COLO668 (cell line): Measurements from ENCODE around the gene OR6Q1.
A peak's percentile ranks its signal among the peaks of the same experiment; 100 is the strongest.

Experiments used
- DNase-seq: peaks from one replicate; lab custom pipeline; 2025; ENCODE audit not compliant: unreplicated experiment; lab: John Stamatoyannopoulos, UW

OR6Q1 gene

GRCh38 chr11:58057481-58057880, 26.7 kb downstream of the OR6Q1 start:
- DNase-seq: no peak

- peak; percentile 67 for DNase-seq
Observed at GRCh38 chr11:58058276-58059006, 27.7 kb downstream of the OR6Q1 start.

- DNase-seq: no peak
Observed at GRCh38 chr11:58059007-58059350, 28.2 kb downstream of the OR6Q1 start.

GRCh38 chr11:58060535-58060934, 29.8 kb downstream of the OR6Q1 start:
- DNase-seq: no peak

- DNase-seq: no peak
Observed at GRCh38 chr11:58060939-58061672, 30.4 kb downstream of the OR6Q1 start.

GRCh38 chr11:58061813-58062212, 31.1 kb downstream of the OR6Q1 start:
- DNase-seq: no peak

- DNase-seq: no peak
Observed at GRCh38 chr11:58067685-58068084, 36.9 kb downstream of the OR6Q1 start.

GRCh38 chr11:58068655-58069054, 37.9 kb downstream of the OR6Q1 start:
- no peak for DNase-seq

GRCh38 chr11:58070585-58070984, 39.8 kb downstream of the OR6Q1 start:
- no peak for DNase-seq

GRCh38 chr11:58075781-58076180, 45.0 kb downstream of the OR6Q1 start:
- no peak for DNase-seq
